Amniotic stem cell (primary cell): Measurements from ENCODE around the gene ZFYVE28.
"Not testable (repeated sequence)": the region's sequence is repeated elsewhere in the genome, so short reads cannot be mapped to it uniquely, and the experiment has no call there.

ENCODE experiments used
- DNase-seq: peaks from one replicate; lab custom pipeline; 2025; lab: John Stamatoyannopoulos, UW

Gene ZFYVE28

DNA sequence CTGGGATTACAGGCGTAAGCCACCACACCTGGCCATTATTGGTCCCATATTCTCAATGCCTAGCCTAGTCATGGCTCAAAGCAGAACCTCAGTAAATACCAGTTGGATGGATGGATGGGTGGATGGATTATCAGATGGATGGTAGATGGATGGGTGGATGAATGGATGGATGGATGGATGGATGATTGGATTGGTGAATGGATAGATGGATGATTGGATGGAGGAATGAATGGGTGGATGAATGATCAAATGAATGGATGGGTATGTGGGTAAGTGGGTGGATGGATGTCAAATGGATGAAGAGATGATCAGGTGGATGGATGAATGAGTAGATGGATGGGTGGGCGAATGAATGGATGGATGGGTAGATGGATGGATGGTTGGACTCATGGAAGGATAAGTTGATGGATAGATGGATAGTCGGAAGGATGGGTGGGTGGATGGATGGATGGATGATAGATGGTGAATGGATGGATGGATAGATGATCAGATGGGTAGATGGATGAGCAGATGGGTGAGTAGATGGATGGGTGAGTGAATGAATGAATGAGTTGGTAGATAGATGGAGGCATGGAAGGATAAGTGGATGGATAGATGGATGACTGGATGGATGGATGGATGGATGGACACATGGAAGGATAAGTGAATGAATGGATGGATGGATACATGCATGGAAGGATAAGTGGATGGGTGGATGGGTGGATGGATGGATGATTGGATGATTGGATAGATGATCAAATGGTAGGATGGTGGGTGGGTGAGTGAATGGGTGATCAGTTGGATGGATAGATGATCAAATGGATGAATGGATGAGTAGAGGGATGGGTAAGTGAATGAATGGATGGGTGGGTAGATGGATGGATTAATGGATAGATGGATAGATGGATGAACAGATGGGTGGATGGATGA lies 28.5 kb upstream of the ZFYVE28 start:
- no peak for DNase-seq

DNA sequence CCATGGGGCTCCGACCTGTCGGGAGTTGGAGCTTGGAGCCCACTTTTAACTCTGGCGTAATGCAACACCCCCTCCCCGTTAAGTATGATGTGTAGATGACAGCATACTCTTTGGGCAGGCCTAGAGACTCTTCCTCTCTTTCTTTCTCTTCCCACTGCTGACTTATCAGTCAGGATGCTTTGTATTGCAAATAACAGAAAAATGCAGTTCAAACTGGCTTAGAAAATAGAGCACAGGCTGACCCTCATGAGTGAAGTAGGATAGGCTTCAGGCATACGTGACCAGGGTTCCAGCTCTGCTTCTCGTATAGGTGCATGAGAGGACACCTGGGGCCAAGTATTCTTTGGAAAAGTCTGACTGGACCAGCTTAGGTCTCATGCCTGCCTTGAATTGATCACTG lies 27.1 kb upstream of the ZFYVE28 start:
- no peak for DNase-seq

DNA sequence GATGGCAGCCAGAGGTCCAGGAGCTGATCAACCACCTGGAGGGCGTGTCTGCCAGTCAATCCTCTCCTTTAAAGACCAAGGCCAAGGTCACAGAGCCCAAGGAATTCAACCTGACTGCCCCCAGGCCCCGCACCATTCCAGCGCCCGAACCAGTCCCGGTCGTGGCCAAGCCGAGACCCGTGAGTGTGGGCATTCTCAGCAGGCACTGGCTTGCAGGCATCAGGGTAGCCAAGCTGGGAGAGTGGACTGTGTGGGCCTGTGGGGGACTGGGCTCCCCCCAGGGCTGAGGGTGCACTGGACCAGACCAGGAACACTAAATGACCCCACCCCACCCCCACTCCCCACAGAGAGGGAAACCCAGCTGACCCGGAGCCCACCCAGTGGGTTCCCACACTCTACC lies 26.7 kb upstream of the ZFYVE28 start:
- DNase-seq, result no peak

DNA sequence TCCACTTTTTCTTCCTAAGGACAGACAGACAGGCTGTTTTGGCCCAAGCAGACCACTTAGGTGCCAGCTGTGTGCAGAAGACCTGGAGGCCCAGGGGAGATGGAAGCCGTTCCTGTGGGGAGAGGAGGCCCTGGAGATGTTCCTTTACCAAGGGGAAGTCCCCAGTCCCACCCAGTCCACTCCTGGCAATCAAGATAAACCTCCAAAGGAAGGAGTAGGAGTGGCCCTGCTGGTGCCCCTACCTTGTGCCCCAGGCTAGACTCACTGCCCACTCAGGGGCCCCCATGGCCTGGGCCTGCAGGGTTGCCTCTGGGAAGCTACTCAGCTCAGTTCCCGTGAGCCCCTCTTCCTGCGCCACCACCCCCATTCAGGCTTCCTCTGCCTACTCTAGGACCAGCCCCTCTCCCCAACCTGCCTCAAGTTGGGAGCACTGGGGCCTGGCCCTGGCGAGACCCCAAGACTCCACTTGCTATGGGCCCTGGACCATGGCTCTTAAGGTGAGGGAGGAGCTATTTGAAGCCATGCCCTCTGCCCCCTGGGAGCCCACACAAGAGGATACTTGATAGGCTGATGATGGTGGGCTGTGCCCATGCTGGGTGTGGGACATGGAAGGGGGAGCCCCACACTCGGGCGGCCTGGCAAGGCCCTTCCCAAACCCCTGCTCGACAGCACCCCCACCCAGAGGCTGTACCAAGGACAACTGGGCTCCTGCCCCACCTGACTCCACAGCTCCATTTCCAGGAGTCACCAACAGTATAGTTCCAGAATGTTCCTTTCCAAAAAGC lies 25.7 kb upstream of the ZFYVE28 start:
- DNase-seq, result no peak

DNA sequence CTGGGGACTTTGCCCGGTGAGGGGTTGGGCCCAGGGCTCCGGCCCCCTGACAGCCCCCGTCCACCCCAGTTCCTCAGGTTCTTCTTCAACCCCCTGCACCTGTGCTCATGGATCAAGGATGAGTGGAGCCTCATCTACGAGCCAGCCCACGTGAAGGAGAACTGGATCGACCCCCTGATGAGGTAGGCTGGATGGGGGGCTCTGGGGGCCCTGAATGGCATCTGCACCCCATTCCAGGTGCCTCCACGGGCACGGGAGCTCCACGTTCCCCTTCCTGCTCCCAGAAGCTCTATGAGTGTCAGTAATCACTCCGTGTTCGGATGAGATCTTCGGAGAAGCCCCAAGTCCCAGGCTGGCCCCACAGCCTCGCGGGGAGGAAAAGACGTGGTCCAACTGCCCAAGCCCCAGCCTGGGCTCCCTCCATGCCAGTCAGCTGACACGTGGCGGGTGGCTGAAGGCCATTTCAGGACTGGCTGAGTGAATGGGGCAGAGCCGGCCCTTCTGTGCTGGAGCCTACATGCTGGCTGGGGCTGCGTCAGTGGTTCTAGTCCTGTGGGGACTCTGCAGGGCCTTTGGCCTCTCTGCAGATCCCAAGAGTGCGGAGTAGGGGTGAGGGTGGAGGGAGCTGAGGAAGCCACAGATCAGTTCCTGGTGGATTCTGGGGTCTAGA lies 24.8 kb upstream of the ZFYVE28 start:
- DNase-seq, result no peak

DNA sequence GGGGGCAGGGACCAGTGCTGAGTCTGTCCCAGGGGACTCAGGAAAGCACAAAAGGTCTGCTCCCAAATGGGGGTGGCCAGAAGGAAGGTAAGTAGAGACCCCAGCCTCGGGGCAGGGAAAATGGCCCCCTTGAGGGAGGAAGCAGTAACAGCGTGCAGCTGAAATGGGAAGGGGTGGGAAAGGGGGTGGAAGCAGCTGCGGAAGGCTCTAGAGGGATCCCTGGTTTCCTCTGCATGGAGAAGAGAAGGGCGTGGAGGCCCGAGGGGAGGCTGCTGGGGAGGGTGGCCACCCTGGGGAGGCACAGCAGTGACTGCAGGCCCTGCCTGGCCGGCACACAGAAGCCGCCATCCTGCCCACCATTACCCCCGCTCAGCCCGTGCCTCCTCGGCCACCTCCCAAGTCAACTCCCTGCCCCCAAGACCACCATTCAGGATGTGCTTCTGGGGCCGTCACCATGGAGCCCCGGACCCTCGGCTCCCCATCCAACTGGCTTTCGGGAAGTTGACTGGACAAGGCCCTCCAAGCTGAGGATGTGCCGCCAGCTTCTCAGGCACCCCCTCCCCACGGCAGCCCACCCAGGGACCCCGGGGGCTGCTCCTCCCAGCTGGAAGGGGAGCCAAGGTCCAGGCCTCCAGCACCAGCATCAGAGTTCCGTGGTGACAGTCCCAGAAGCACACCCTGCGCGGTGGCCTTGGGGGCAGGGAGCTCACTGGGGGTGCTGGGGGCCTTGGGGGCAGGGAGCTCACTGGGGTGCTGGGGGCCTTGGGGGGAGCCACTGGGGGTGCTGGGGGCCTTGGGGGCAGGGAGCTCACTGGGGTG lies 23.9 kb upstream of the ZFYVE28 start:
- DNase-seq, result no peak

DNA sequence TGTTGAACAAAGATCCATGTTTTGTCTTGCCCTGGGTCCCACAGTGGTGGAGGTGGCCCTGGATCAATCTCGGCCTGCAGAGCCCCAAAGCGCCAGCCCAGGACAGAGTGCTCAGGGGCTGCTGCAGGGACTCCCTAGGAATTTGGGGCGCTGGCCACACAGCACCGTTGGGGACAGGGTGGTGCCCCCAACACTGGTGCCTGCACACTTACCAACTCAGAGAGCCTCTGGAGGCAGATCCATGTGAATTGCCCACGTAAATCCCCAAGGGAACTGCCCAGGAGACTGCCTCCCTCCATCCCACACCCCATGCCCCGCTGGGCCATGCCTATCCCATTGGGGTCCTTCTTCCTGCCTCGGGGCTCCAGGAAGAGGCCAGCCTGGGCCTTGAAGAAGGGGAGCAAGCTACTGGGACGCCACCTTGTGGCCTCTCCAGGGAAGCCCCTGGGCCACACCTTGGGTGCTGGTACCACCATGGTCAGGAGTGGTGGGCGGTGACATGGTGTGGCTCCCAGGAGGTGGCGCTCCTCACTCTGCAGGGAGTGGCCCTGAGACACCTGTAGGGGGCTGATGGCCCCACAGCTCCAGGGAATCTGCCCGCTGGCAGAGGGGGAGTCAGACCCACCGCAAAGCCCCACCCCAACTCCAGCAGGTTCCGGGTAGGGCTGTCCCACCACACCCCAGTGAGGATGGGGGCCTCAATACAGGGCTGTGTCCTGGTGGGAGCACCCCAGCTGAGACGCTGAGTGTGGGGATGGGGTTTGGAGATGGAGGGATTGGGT lies 23.1 kb upstream of the ZFYVE28 start:
- no peak for DNase-seq

DNA sequence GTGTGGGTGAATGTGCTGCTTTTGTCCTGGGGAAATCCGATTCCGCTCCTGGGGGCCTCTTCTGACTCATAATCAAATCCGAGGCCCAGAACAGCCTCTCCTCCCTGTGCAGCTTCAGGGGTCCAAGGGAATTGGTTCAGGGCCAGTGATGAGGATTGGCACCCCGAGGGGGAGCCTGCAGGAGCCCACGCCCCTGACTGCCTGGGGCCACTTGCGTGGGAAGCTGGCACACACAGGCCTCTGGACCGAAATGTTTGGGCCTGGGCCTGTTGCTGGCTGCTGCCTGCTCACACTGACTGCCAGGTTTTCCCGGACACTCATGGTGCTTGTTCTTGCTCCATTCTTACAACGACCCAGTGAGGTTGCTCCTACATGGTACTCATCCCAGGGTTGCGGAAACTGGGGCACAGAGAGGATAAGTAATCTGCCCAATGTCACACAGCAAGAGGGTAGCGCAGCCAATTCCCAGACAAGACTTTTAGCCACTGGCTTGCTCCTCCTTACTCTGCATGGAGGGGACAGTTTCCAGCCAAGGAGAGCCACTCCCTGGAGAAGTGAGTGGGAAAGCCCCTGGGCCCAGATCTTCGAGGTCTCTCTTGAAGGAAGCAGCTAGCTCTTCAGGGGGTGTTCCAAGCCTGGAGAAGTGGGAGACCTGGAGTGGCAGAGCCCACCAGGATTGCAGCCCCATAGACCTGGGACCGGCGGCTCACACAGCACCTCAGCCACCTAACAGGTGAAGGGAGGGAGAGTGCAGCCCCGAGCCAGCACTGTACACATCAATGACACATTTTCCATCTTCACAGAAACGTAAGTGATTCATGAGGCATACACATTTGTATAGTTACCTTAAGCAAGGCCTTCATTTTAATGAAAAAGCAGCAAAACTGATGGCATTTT lies 20.6 kb upstream of the ZFYVE28 start:
- DNase-seq, result no peak

DNA sequence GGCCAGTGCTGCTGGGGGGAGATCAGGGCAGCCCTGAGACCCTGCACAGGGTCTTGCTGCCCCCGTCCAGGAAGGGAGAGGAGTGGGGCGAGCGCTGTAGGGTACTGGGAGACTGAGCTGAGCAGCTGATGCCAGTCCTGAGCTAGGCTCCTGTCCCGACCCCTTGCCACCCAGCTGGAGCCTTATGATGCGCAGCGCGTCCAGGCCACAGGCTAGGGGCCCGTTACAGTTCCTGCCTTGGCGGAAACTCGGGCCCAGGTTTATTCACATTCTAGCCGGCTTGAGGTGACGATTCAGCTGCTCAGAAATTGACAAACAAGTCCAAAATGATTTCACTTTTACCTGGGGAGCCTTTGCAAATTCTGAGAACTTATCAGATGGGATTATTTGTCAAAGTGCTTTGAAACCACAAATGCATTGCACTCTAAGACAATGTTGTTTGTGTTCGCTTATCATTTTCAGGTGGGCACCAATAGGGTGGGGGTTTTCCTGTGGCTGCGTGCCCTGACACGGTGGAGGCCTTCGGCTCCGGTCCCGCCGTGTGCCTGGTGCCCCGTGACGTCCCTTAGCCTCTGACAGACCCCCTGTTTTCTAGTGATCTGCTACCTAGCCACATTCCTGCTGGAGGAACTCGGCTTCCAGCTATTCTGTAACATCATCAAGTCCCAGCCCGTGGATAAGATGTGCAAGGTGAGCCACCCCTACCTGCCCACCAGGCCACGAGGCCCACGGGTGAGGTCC lies 19.2 kb upstream of the ZFYVE28 start:
- no peak for DNase-seq

DNA sequence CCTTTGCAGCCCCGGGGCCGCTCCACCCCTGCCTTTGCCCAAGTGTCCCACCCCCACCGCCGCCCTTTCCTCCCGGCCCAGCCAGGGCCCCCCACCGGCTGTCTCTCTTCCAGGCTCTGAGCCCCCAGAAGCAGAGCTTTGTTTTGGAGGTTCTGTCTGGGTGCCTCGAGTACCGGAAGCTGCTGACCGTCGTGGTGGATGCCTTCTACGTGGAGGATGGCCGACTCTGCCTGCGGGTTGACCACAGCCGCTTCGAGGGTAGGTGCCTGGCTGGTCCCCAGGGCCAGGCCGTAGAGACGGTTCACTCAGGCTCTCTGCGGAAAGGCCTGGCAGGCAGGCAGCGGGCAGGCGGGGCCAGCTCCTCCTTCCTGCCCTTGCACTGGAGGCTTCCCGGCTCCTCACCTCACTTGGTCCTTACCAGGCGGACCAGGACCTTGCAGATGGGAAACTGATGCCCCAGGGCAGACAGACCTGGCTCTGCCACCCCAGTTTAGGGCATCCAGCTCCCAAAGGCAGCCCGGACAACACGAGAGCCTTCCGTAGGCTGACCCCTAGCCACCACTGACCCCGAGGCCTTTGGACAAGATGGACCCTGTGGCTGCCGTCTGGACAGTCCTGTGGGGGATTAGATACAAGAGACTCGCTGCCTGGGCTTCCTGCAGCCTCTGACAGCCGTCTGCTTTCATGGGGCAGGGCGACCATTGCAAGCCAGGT lies 18.5 kb upstream of the ZFYVE28 start:
- no peak for DNase-seq

DNA sequence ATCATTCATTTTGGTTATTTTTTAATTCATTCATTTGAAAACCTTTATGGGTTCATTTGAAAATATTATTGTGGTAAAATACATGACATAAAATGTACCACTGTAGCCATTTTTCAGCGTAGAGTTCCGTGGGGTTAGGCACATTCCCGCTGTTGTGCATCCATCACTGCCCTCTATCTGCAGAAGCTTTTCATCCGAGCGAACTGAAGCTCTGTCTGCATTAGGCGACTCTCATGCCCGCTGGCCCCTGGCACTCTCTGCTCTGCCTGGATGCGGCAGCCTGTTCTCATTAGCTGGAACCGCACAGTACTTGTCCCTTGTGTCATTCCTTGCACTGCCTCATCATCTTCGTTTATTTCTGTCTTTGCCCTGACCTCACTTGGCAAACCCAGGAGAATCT lies 17.9 kb upstream of the ZFYVE28 start:
- DNase-seq, result no peak

DNA sequence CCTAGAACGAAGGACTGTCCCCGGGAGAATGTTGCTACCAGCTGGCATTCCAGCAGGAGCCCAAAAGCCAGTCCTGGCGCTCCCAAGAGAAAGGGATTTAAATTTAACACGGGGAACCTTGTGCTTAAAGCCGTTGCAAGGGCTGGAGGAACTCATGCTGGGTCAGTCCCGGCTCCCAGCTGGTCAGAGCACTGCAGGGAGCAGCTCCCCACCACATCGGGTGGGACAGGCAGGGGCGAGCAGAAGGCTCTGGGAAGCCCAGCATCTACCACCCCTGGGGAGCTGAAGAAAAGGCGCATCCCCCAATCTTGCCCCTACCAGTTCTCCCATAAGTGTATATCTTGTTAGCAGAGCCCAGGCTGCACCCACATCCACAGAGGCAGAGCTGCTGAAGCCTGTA lies 16.0 kb upstream of the ZFYVE28 start:
- DNase-seq, result no peak

DNA sequence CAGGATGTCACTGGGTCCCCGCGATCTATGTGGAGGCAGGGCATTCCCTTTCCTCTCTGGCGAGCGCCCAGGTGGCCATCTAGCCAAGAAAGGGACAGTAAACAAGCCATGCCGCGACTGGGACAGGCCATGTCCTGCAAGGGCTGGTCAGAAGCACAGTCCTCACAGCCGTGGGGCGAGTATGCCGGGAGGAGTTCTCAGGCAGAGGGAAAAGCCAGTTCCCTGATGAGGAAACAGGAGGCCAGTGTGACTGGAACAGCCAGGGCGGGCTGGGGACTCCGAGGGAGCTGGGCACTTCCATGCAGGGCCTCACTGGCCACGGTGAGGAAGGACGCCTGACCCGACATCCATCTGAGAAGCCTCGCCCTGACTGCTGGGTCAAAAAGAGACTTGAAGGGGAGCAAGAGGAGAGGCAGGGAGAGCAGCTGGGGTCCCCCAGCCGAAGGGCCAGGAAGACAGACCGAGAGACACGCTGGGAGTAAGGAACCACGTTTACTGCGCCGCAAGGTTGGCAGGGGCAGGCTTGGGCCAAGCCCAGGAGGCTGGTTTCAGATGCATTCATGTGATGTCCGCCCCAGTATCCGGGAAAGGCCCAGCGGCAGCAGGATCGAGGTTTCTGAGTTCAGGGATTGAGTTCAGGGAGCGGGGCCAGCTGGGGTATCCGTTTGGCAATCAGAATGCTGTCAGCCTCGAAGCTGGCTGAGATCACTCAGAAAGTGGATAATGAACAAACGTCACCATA lies 15.3 kb upstream of the ZFYVE28 start:
- DNase-seq, result no peak

DNA sequence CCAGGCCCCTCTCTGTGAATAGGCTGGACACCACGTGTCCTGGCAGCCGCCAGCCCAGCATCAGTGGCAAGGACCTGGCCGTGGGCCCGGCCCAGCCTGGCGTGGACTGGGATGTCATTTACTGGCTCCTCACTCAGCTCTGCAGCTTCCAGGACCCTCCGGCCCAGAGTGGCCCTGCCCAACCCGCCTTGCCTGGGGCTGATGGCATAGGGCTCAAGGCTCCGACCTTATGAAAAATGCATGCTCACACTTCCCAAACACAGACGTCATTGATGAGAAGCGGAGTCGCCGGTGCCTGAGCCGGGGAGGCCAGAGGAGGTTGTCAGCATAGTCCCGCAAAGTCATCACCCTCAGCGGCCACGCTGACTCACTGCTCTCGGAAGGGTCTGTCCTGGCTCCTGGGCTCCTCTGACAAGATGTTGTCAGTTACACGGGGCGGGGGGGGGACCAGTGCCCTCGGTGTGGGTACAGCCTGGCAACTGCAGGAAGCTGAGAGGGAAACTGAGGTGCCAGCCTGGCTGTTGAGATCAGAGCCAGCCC lies 14.6 kb upstream of the ZFYVE28 start:
- DNase-seq, result no peak

DNA sequence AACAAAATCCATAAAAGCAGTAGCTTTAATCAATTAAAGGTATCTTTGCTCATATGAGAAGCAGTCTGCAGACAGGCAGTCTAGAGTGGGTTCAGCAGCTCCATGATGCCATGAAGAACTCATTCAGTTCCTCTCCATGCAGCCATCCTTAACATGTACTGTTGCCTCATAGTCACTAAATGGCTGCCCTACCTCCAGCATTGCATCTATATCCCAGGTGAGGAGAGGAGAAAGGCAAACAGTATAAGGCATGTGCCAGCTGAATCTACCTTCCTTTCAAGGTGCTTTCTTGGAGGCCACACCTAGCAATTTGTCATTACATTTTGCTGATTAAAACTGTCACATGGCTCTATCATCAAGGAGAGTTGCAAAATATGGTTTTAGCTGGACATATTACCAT lies 13.6 kb upstream of the ZFYVE28 start:
- no peak for DNase-seq

DNA sequence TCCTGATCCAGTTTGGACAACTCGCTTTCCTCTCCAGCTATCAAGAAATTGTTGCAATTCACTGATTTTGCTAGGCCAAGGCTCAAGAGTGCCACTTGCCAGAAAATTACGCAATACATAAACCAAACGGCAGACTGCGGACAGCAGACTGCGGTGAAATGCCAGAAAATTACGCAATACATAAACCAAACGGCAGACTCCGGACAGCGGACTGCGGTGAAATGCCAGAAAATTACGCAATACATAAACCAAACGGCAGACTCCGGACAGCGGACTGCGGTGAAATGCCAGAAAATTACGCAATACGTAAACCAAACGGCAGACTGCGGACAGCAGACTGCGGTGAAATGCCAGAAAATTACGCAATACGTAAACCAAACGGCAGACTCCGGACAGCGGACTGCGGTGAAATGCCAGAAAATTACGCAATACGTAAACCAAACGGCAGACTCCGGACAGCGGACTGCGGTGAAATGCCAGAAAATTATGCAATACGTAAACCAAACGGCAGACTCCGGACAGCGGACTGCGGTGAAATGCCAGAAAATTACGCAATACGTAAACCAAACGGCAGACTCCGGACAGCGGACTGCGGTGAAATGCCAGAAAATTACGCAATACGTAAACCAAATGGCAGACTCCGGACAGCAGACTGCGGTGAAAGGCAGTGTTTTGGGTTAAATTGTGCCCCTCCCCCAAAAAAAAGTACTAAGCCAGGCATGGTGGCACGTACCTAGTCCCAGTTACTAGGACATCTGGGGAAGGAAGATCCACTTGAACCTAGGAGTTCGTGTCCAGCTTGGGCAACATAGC lies 11.7 kb upstream of the ZFYVE28 start:
- not testable (repeated sequence) for DNase-seq
